Activated naive CD8-positive, alpha-beta T cell treated with anti-CD3 and anti-CD28 coated beads, Interleukin-2, amount 50 U/mL, for 24 hours (primary cell): ENCODE results near the gene CACNA1D.

ENCODE experiments used
- ATAC-seq: fragments of 150-1000 bp; cut with Tn5 transposase; one replicate; pipeline ENCODE4 v1.10.0; 2021
- DNase-seq: peaks from one replicate; pipeline ENCODE4 v3.0.0; 2021
- H3K27ac Mint-ChIP-seq: one replicate; pipeline ENCODE4 v1.8.0; 2021; ENCODE audit warnings: mild to moderate bottlenecking, mixed read lengths
- H3K27me3 Mint-ChIP-seq: one replicate; pipeline ENCODE4 v1.8.0; 2021; ENCODE audit warnings: mixed read lengths
- H3K36me3 Mint-ChIP-seq: one replicate; pipeline ENCODE4 v1.8.0; 2021; ENCODE audit warnings: low read depth, mixed read lengths
- H3K4me1 Mint-ChIP-seq: one replicate; pipeline ENCODE4 v1.8.0; 2021; ENCODE audit warnings: mixed read lengths
- H3K4me3 Mint-ChIP-seq: one replicate; pipeline ENCODE4 v1.8.0; 2021; ENCODE audit warnings: mild to moderate bottlenecking, moderate library complexity, mixed read lengths
- H3K9me3 Mint-ChIP-seq: one replicate; pipeline ENCODE4 v1.8.0; 2021; ENCODE audit warnings: mixed read lengths

The CACNA1D gene

GRCh38 chr3:53777468-53777867, 283.1 kb downstream of the CACNA1D start:
- Mint-ChIP-seq H3K4me1 (peaks cover 2% of the 10 kb centered on the region), H3K27ac (no peak overlapping the region), H3K4me3 (no peak overlapping the region), H3K9me3 (no peaks in the 10 kb centered on the region), H3K27me3 (peaks cover 4% of the 10 kb centered on the region), H3K36me3 (no peaks in the 10 kb centered on the region)
- DNase-seq (no peak), ATAC-seq (no peak)

GRCh38 chr3:53778153-53778552, 283.7 kb downstream of the CACNA1D start:
- ATAC-seq (no peak), DNase-seq (no peak)
- peaks cover 4% of the 10 kb centered on the region for H3K27me3 Mint-ChIP-seq
- H3K36me3 Mint-ChIP-seq: no peaks in the 10 kb centered on the region
- H3K4me1 Mint-ChIP-seq: no peaks in the 10 kb centered on the region
- H3K27ac Mint-ChIP-seq: no peak overlapping the region
- no peaks in the 10 kb centered on the region for H3K9me3 Mint-ChIP-seq
- H3K4me3 Mint-ChIP-seq: no peak overlapping the region

GRCh38 chr3:53780171-53780570, 285.8 kb downstream of the CACNA1D start:
- Mint-ChIP-seq H3K4me3 (no peak overlapping the region), H3K9me3 (no peaks in the 10 kb centered on the region), H3K4me1 (no peaks in the 10 kb centered on the region), H3K36me3 (no peaks in the 10 kb centered on the region), H3K27me3 (peaks cover 4% of the 10 kb centered on the region), H3K27ac (no peak overlapping the region)
- no peak for ATAC-seq
- no peak for DNase-seq

GRCh38 chr3:53780806-53781205, 286.4 kb downstream of the CACNA1D start:
- Mint-ChIP-seq H3K9me3 (no peaks in the 10 kb centered on the region), H3K27me3 (peaks cover 4% of the 10 kb centered on the region), H3K36me3 (no peaks in the 10 kb centered on the region), H3K27ac (no peak overlapping the region), H3K4me1 (no peaks in the 10 kb centered on the region), H3K4me3 (no peak overlapping the region)
- ATAC-seq: no peak
- DNase-seq: no peak

- no peaks in the 10 kb centered on the region for H3K4me1 Mint-ChIP-seq
- no peaks in the 10 kb centered on the region for H3K9me3 Mint-ChIP-seq
- no peaks in the 10 kb centered on the region for H3K36me3 Mint-ChIP-seq
- H3K4me3 Mint-ChIP-seq: no peak overlapping the region
- no peak overlapping the region for H3K27ac Mint-ChIP-seq
- peaks cover 5% of the 10 kb centered on the region for H3K27me3 Mint-ChIP-seq
- DNase-seq (no peak), ATAC-seq (no peak)
Measured at GRCh38 chr3:53787016-53787415, 292.6 kb downstream of the CACNA1D start.

GRCh38 chr3:53788038-53788437, 293.6 kb downstream of the CACNA1D start:
- H3K9me3 Mint-ChIP-seq: no peaks in the 10 kb centered on the region
- H3K4me3 Mint-ChIP-seq: no peak overlapping the region
- no peak for DNase-seq
- H3K27ac Mint-ChIP-seq: no peak overlapping the region
- no peak for ATAC-seq
- H3K4me1 Mint-ChIP-seq: no peaks in the 10 kb centered on the region
- no peaks in the 10 kb centered on the region for H3K36me3 Mint-ChIP-seq
- peaks cover 3% of the 10 kb centered on the region for H3K27me3 Mint-ChIP-seq

- Mint-ChIP-seq H3K9me3 (no peaks in the 10 kb centered on the region), H3K36me3 (no peaks in the 10 kb centered on the region), H3K27ac (no peak overlapping the region), H3K4me1 (no peaks in the 10 kb centered on the region), H3K27me3 (peaks cover 3% of the 10 kb centered on the region), H3K4me3 (no peak overlapping the region)
- ATAC-seq: no peak
- DNase-seq: no peak
Measured at GRCh38 chr3:53789459-53789858, 295.0 kb downstream of the CACNA1D start.

- peaks cover 3% of the 10 kb centered on the region for H3K27me3 Mint-ChIP-seq
- no peak for ATAC-seq
- H3K27ac Mint-ChIP-seq: no peak overlapping the region
- H3K4me3 Mint-ChIP-seq: no peak overlapping the region
- no peak for DNase-seq
- no peaks in the 10 kb centered on the region for H3K36me3 Mint-ChIP-seq
- no peaks in the 10 kb centered on the region for H3K9me3 Mint-ChIP-seq
- no peaks in the 10 kb centered on the region for H3K4me1 Mint-ChIP-seq
Measured at GRCh38 chr3:53790470-53790869, 296.1 kb downstream of the CACNA1D start.

- Mint-ChIP-seq H3K27me3 (peaks cover 3% of the 10 kb centered on the region), H3K4me3 (no peak overlapping the region), H3K36me3 (no peaks in the 10 kb centered on the region), H3K27ac (no peak overlapping the region), H3K9me3 (no peaks in the 10 kb centered on the region), H3K4me1 (no peaks in the 10 kb centered on the region)
- ATAC-seq (no peak), DNase-seq (no peak)
Measured at GRCh38 chr3:53791317-53791716, 296.9 kb downstream of the CACNA1D start.

GRCh38 chr3:53792866-53793265, 298.5 kb downstream of the CACNA1D start:
- no peak for DNase-seq
- H3K27ac Mint-ChIP-seq: no peak overlapping the region
- ATAC-seq: no peak
- no peaks in the 10 kb centered on the region for H3K9me3 Mint-ChIP-seq
- no peaks in the 10 kb centered on the region for H3K36me3 Mint-ChIP-seq
- no peaks in the 10 kb centered on the region for H3K27me3 Mint-ChIP-seq
- H3K4me3 Mint-ChIP-seq: no peak overlapping the region
- H3K4me1 Mint-ChIP-seq: no peaks in the 10 kb centered on the region

GRCh38 chr3:53794597-53794996, 300.2 kb downstream of the CACNA1D start:
- H3K36me3 Mint-ChIP-seq: no peaks in the 10 kb centered on the region
- no peak overlapping the region for H3K4me3 Mint-ChIP-seq
- ATAC-seq (no peak), DNase-seq (no peak)
- no peaks in the 10 kb centered on the region for H3K9me3 Mint-ChIP-seq
- H3K4me1 Mint-ChIP-seq: no peaks in the 10 kb centered on the region
- no peak overlapping the region for H3K27ac Mint-ChIP-seq
- H3K27me3 Mint-ChIP-seq: no peaks in the 10 kb centered on the region

- no peak for DNase-seq
- no peaks in the 10 kb centered on the region for H3K9me3 Mint-ChIP-seq
- H3K27me3 Mint-ChIP-seq: no peaks in the 10 kb centered on the region
- no peak overlapping the region for H3K27ac Mint-ChIP-seq
- no peaks in the 10 kb centered on the region for H3K36me3 Mint-ChIP-seq
- no peak overlapping the region for H3K4me3 Mint-ChIP-seq
- no peak for ATAC-seq
- H3K4me1 Mint-ChIP-seq: no peaks in the 10 kb centered on the region
Measured at GRCh38 chr3:53795176-53795575, 300.8 kb downstream of the CACNA1D start.

GRCh38 chr3:53795789-53796560, 301.6 kb downstream of the CACNA1D start:
- no peaks in the 10 kb centered on the region for H3K4me1 Mint-ChIP-seq
- H3K27ac Mint-ChIP-seq: no peak overlapping the region
- H3K4me3 Mint-ChIP-seq: no peak overlapping the region
- no peaks in the 10 kb centered on the region for H3K36me3 Mint-ChIP-seq
- DNase-seq: no peak
- H3K9me3 Mint-ChIP-seq: no peaks in the 10 kb centered on the region
- H3K27me3 Mint-ChIP-seq: no peaks in the 10 kb centered on the region
- ATAC-seq: no peak

GRCh38 chr3:53798144-53798543, 303.7 kb downstream of the CACNA1D start:
- Mint-ChIP-seq H3K4me3 (no peak overlapping the region), H3K36me3 (no peaks in the 10 kb centered on the region), H3K27me3 (no peaks in the 10 kb centered on the region), H3K9me3 (no peaks in the 10 kb centered on the region), H3K27ac (no peak overlapping the region), H3K4me1 (no peaks in the 10 kb centered on the region)
- ATAC-seq: no peak
- no peak for DNase-seq

GRCh38 chr3:53799338-53799865, 305.0 kb downstream of the CACNA1D start:
- Mint-ChIP-seq H3K27me3 (no peaks in the 10 kb centered on the region), H3K4me3 (no peak overlapping the region), H3K27ac (no peak overlapping the region), H3K4me1 (no peaks in the 10 kb centered on the region), H3K36me3 (no peaks in the 10 kb centered on the region), H3K9me3 (no peaks in the 10 kb centered on the region)
- ATAC-seq (no peak), DNase-seq (no peak)
